GM18870 (cell line): ENCODE data around the gene SLC6A4.
"Not testable (repeated sequence)": the region's sequence is repeated elsewhere in the genome, so short reads cannot be mapped to it uniquely, and the experiment has no call there.

ENCODE experiments used
- ATAC-seq: cut with Tn5 transposase; IDR thresholded peaks from one replicate; pipeline ENCODE4 v1.9.1; 2021; ENCODE audit warnings: moderate library complexity; ENCODE audit not compliant: unreplicated experiment

SLC6A4 gene

GRCh38 chr17:30239089-30239462 lies 3.6 kb upstream of the SLC6A4 start:
- no peak for ATAC-seq

GRCh38 chr17:30238387-30239088 lies 3.0 kb upstream of the SLC6A4 start:
- ATAC-seq = no peak

GRCh38 chr17:30238003-30238344 lies 2.5 kb upstream of the SLC6A4 start:
- ATAC-seq = no peak

GRCh38 chr17:30237296-30238002 lies 2.0 kb upstream of the SLC6A4 start:
- ATAC-seq = no peak

- no peak for ATAC-seq
These were observed 1.3 kb upstream of the SLC6A4 start for GRCh38 chr17:30236766-30237165.

GRCh38 chr17:30236297-30236624 lies 764 bp upstream of the SLC6A4 start:
- ATAC-seq = no peak

- ATAC-seq = no peak
These were observed 533 bp downstream of the SLC6A4 start for GRCh38 chr17:30234964-30235363.

- no peak for ATAC-seq
These were observed 1.2 kb downstream of the SLC6A4 start for GRCh38 chr17:30234296-30234695.

GRCh38 chr17:30232824-30233427 lies 2.6 kb downstream of the SLC6A4 start:
- no peak for ATAC-seq

GRCh38 chr17:30232015-30232823 lies 3.3 kb downstream of the SLC6A4 start:
- no peak for ATAC-seq

GRCh38 chr17:30230596-30231125 lies 4.8 kb downstream of the SLC6A4 start:
- no peak for ATAC-seq

GRCh38 chr17:30230009-30230408 lies 5.5 kb downstream of the SLC6A4 start:
- ATAC-seq = not testable (repeated sequence)

- no peak for ATAC-seq
These were observed 6.5 kb downstream of the SLC6A4 start for GRCh38 chr17:30229012-30229411.

GRCh38 chr17:30228011-30228410 lies 7.5 kb downstream of the SLC6A4 start:
- ATAC-seq = no peak

GRCh38 chr17:30226878-30227277 lies 8.6 kb downstream of the SLC6A4 start:
- no peak for ATAC-seq

GRCh38 chr17:30225919-30226553 lies 9.5 kb downstream of the SLC6A4 start:
- ATAC-seq = no peak

- no peak for ATAC-seq
These were observed 10.4 kb downstream of the SLC6A4 start for GRCh38 chr17:30225112-30225511.

GRCh38 chr17:30224419-30224960 lies 11.0 kb downstream of the SLC6A4 start:
- ATAC-seq = no peak

- ATAC-seq = no peak
These were observed 12.7 kb downstream of the SLC6A4 start for GRCh38 chr17:30222721-30223175.

- ATAC-seq = no peak
These were observed 13.2 kb downstream of the SLC6A4 start for GRCh38 chr17:30222251-30222650.
